NCI-H187 (cell line): ENCODE results near the gene XPO5.
"Not testable (repeated sequence)": the region's sequence is repeated elsewhere in the genome, so short reads cannot be mapped to it uniquely, and the experiment has no call there.

Experiments
- DNase-seq, 2 experiments: peaks; one replicate each; lab custom pipeline; 2025; lab: John Stamatoyannopoulos, UW

The XPO5 gene

DNA sequence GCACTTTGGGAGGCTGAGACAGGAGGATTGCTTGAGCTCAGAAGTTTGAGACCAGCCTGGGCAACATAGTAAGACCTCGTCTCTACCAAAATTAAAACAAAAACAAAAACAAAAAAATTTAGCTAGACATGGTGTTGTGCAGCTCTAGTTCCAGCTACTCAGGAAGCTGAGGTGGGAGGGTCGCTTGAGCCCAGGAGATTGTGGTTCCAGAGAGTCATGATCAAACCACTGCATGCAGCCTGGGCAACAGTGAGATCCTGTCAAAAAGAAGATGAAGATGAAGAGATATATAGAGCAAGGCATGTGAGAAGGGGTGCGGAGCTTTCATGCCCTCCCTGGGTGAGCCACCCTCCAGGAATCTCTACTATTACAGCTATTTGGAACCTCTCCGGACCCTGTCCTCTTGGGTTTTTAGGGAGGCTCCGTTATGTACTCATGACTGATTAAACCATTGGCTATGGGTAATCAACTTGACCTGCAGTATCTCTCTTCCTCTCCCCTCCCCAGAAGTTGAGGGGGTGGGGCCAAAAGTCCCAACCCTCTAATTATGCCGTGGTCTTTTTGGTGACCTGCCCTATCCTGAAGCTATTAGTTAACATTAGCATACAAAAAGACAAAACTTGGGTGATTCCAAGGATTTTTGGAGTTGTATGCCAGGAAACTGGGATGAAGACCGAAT, 9.2 kb upstream of the XPO5 start:
- no peak for DNase-seq

GRCh38 chr6:43582911-43583310, 7.1 kb upstream of the XPO5 start:
- no peak for DNase-seq

GRCh38 chr6:43579171-43579570, 3.3 kb upstream of the XPO5 start:
- no peak for DNase-seq

GRCh38 chr6:43578748-43579147, 2.9 kb upstream of the XPO5 start:
- no peak for DNase-seq

GRCh38 chr6:43575105-43575771, 600 bp downstream of the XPO5 start:
- peak in 1 of 2 experiments; percentile 49 for DNase-seq

DNA sequence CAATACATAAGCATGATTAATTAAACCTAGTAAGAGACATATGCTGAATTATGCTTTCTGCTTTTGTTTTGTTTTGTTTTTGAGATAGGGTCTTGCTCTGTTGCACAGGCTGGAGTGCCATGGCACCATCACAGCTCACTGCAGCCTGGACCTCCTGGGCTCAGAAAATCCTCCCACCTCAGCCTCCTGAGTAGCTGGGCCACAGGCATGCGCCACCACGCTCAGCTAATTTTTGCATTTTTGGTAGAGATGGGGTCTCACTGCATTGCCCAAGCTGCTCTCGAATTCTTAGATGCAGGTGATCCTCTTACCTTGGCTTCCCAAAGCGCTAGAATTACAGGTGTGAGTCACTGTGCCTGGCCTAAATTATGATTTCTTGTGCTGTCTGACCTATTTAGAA, 3.8 kb downstream of the XPO5 start:
- no peak for DNase-seq

DNA sequence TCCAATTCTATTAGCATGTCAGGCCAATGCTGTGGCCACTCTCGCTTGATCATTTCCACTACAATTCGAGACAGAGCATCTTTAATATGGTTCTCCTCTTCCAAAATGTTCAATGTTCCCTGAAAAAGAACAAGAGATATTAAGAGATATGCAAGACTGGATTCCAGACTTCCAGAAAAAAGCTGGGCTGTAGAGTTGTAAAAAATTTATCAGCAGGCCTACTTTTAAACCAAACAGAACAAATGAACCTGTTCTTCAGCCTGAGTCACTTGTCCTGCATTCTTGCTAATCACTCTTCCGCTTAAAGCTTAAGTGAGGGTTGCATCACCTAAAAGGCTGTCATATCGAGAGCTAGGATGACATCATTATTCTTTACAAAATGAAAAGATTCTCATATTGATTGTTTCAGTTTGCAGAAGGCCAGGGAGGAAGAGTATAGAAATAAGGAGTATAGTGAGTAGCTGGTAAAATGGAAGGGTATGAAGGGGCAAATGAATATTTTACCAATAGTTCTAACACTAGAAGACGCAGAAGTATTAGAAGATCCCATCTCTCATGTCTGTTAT, 4.9 kb downstream of the XPO5 start:
- DNase-seq, result no peak

DNA sequence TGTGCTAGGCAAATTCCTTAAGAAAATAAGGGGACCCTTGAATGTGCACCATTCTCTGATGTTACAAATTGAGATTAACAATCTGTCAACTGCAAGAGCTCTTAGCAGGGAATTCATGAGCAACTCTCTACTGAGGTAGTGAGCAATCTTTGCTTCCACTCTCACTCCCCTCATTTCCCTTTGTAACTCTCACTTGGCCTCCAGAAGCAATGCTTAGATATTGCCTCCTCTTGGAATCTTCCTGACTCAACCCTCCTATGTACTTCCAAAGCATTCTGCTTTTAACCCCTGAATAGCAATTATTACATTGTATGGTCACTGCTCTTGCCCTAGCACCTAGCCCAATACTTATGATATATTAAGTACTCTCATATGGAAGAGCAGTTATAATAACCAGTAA, 16.5 kb downstream of the XPO5 start:
- no peak for DNase-seq

GRCh38 chr6:43557620-43558019, 18.2 kb downstream of the XPO5 start:
- DNase-seq, result not testable (repeated sequence)

GRCh38 chr6:43547222-43547621, 28.6 kb downstream of the XPO5 start:
- DNase-seq, result no peak

DNA sequence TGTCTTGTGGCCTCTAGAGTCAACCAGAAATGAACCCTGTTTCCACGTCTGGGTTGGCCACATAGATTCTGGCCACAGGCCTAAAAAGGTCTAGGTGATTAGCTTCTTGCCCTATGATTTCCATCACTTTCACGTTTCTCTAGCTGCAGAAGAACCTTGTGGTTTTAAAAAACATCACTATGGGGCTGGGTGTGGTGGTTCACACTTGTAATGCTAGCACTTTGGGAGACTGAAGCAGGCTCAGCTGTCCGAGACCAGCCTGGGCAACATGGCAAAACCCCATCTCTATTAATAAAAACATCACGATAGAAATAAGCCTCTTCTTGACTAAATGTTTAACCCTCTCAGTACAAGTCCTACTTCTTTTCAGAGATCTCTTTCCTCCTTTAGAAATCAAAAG, 31.4 kb downstream of the XPO5 start:
- DNase-seq, result no peak

GRCh38 chr6:43541774-43542471, 33.9 kb downstream of the XPO5 start:
- DNase-seq, result no peak

DNA sequence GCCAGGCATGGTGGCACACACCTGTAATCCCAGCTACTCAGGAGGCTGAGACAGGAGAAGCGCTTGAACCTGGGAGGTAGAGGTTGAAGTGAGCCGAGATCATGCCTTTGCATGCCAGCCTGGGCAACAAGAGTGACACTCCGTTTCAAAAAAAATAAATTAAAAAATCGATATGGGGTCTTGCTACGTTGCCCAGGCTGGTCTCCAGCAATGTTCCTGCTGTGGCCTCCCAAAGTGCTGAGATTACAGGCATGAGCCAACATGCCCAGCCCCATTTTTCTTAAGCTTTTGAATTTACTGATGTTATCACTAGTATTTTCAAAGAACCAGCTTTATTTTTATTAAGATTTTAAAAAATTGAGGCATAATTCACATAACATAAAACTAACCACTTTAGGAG, 35.3 kb downstream of the XPO5 start:
- DNase-seq, result no peak

GRCh38 chr6:43539409-43539808, 36.4 kb downstream of the XPO5 start:
- DNase-seq, result not testable (repeated sequence)

DNA sequence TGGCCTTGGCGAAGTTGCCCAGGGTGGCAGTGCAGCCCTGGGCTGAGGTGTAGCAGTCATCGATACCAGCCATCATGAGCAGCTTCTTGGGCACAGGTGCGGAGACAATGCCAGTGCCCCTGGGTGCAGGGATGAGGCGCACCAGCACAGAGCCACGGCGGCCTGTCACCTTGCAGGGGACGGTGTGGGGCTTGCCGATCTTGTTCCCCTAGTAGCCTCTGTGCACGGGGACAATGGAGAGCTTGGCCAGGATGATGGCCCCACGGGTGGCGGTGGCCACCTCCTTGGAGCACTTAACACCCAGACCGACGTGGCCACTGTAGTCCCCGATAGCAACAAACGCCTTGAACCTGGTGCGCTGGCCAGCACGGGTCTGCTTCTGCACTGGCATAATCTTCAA, 36.9 kb downstream of the XPO5 start:
- not testable (repeated sequence) for DNase-seq

GRCh38 chr6:43532201-43532600, 43.6 kb downstream of the XPO5 start:
- DNase-seq, result no peak

DNA sequence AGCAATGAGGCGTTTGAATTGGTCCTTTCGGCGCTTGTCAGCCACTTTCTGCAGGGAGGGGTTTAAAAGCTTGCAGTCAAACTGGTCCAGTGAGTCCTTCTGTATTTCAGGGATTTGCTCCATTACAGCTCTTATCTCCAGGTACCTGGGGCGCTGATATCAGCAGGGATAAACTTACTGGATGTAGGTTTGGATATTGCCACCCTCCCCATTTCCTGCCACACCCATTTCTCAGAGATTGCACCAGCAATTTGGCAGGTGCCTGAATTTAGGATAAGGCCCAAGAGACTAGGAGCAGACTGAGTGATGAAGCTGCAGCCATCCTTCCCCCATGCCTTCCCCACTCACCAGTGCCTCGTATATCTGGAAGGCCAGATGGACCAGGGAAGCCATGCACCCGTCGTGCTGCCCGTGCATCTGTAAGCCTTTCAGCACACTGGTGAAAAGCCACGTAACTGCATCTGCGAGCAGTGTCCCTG, 51.3 kb downstream of the XPO5 start:
- no peak for DNase-seq

DNA sequence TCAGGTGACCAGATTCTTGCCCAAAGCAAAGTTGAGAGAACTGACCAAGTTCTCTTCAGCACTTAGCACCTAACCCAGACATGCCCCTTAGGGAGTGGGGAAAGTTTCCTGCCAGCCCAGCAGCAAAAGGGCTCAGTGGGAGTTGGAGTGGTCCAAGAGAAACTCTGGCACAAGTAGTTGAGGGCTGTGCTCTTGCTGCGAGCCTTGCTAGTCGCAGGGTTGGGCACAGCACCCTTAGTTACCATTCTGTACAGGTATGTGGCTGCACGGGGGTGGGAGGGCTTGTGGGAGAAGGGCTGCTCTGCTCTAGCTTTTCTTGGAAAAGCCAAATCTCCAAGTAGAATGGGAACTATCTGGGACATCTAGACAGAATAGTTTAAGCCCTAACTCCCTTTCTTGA, 52.6 kb downstream of the XPO5 start:
- DNase-seq, result no peak

DNA sequence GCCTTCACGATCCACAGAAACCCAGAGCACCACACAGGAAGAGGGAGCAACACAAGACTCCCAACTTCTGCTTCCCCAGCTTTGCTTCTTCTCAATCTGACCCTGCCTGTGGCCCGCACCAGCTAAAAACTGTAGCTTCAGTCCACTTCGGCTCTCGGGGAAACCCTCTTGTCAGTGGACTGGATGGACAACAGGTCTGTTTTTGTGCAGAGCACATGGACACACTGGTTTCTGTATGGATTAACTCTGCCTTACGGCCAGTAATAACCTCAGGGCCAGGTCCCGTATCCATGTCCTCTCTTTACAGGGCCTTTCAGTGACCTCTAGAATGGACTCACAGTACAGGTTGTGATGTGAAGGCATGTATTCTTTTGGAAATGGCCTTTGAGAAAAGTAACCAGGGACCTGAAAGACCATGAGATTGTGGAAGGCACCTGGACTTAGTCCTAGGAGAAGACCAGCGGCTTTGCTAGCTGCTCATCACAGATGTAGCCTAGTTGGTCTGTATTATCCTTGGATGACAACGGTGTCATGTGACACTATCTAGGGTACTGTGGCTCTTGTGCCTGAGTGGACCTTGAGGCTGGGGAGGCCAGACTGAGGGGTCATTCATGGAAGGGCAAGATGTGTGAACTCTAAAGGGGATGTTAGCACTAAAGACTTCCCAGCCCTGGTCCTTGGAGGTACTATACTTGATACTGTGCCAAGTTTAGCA, 53.1 kb downstream of the XPO5 start:
- DNase-seq, result no peak

DNA sequence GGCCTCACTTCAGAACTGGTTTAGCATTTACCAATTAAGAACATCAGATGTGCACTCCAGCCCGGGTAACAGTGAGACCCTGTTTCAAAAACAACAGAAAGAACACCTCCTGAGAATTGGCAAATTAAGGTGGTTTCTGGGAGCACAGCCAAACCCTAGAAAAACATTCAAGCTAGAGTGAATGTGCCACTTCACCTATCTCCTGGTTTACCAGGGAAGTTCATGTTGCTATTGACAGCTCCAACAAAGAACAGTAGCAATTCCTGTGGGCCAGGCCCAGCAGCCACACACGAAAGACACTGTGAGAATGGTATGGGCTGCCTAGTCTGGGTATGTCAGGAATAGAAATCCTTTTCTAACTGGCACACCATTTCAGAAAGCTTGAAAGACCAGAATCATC, 54.0 kb downstream of the XPO5 start:
- DNase-seq, result no peak

GRCh38 chr6:43520097-43520496, 55.7 kb downstream of the XPO5 start:
- DNase-seq, result no peak
